Measurements from ENCODE around the gene PCNT.

PCNT gene

DNA sequence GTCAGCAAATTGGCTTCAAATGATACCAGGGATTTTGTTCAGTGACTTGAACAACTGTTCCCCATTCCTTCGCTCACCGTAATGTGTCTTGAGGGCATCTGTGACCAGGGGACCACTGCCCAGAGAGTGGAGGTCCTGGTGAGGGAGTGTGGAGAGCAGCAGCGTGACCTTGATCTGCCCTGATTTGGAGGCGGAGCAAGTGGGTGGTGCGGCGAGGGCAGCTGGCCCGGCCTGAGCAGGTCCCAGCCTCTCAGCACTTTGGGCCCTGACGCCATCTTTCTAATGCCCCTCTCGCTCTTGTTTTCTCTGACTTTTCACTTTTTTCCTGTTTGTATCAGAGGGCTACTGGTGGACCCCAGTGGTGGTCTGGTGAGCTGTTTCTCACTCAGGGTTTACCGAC is 165.8 kb downstream of the PCNT start:
- no peak for DNase-seq

DNA sequence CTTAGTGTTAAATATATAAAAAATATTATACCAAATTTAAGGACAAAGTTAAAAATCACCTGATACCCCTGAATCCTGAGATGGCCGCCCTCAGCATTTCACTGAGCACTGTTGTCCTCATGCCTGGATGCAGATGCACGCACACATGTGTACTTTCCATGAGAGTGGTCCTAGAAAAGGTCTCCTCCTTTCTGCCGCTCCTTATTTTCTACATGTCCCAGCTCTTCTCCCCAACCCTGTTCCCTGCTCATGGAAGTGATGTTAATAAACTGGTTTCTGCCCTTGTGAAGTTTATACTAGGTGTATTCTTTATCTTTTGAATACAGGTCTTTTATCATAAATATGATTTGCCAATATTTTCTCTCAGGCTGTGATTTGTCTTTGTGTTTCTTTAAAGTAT is 167.6 kb downstream of the PCNT start:
- no peak for DNase-seq

DNA sequence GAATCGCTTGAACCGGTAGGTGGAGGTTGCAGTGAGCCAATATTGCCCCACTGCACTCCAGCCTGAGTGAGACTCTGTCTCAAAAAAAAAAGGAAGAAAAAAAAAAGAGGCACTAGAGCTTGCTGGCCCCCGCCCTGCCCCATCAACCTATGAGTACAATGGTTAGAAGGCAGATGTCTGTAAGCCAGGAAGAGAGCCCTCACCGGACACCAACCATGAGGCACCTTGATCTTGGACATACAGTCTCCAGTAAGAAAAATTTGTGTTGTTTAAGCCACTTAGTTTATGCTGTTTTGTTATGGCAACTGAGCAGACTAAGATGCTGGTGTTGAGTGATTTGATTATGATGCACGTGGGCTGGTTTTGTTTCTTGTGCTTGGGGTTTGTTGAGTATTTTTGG is 168.9 kb downstream of the PCNT start:
- no peak for DNase-seq

DNA sequence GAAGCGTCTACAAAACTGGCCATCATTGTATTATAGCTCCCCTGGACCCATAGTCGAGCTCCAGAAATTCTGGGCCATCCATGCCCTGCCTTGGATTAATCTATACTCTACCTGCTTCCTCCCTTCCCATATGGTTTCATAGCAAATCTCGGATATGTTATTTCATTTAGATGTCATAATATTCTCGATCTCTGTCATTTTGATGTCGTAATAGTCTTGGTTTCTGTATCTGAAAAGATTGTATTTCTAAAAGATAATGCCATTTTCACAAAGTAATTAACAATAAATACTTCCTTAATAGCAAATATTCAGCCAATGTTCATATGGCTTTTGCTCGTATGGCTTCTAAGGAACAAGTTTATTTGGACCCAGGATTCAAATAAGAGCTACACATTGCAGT is 169.9 kb downstream of the PCNT start:
- no peak for DNase-seq
